Upper lobe of left lung (tissue), 6 donors: ENCODE data around the gene CLK4. TPM values are rescaled to one million over a fixed set of nuclear protein-coding genes. Genes with fewer than 3 reads are reported as not detected.

Source experiments
- ATAC-seq, 2 donors: fragments of 200-7000 bp; cut with Tn5 transposase; one replicate each; pipeline ENCODE4 v1.9.1; 2022; ENCODE audit warnings: mild to moderate bottlenecking in 2 of 2, moderate library complexity in 2 of 2; ENCODE audit not compliant: low FRiP score in 2 of 2
- DNase-seq, 2 donors: peaks; one replicate each; pipeline ENCODE4 v3.0.0-alpha.2; 2019 to 2020
- H3K27ac ChIP-seq, 4 donors: fragments of 200-600 bp; sonication (generic); one replicate each; pipeline ENCODE4 v1.5.1; 2016 to 2019
- H3K27me3 ChIP-seq, 4 donors: fragments of 200-600 bp; sonication (generic); one replicate each; pipeline ENCODE4 v1.5.1; 2017 to 2019
- H3K36me3 ChIP-seq, 4 donors: fragments of 200-600 bp; sonication (generic); one replicate each; pipeline ENCODE4 v1.5.1; 2016 to 2019
- H3K4me1 ChIP-seq, 4 donors: fragments of 200-600 bp; sonication (generic); one replicate each; pipeline ENCODE4 v1.5.1; 2018 to 2019
- H3K4me3 ChIP-seq, 4 donors: fragments of 200-600 bp; sonication (generic); one replicate each; pipeline ENCODE4 v1.5.1; 2017 to 2019; ENCODE audit warnings: mild to moderate bottlenecking in 2 of 4, moderate library complexity in 1 of 4
- H3K9me3 ChIP-seq, 4 donors: fragments of 200-600 bp; sonication (generic); one replicate each; pipeline ENCODE4 v1.5.1; 2018 to 2019
- EP300 ChIP-seq, 4 donors: sonication (generic); formaldehyde crosslinking; IDR thresholded peaks; one replicate each; pipeline ENCODE4 v1.5.1; 2017; ENCODE audit warnings: antibody characterized with exemption in 4 of 4, control low read depth in 2 of 4
- POLR2A ChIP-seq, 4 donors: fragments of 450-650 bp; IDR thresholded peaks; one replicate each; pipeline ENCODE4 v1.5.1; 2016 to 2017; ENCODE audit warnings: antibody characterized with exemption in 4 of 4, mild to moderate bottlenecking in 2 of 4
- POLR2AphosphoS5 ChIP-seq, 2 donors: sonication (generic); formaldehyde crosslinking; IDR thresholded peaks; one replicate each; pipeline ENCODE4 v1.5.1; 2017; ENCODE audit warnings: antibody characterized with exemption in 2 of 2
- WGBS, 2 donors: methylation state at CpG; one replicate each; pipeline ENCODE4 v1.1.5; 2017 to 2018; 5-methylcytosine and 5-hydroxymethylcytosine counted together
- total RNA-seq, 6 donors: library from RNA; depleted of rRNA in 4 of 6; stranded (reverse); fragments of >200 nt in 4 of 6; gene quantifications; one replicate each; pipeline versions ENCODE4 v1.1.0 to v1.2.1, GENCODE V29; 2016 to 2021
- TF ChIP-seq, protein P1 (sequence below), 6 experiments: fragments of 450-650 bp in 4 of 6; fragments of 200-600 bp in 2 of 6; sonication (generic) in 2 of 6; IDR thresholded peaks; one replicate each; pipeline ENCODE4 v1.5.1; 2016 to 2019; ENCODE audit warnings: antibody characterized with exemption in 6 of 6
- donor health status: DM: no; HTN: no; CAD: no; lungs with moderate emphysema.
- donor health status: DM: no; HTN: yes; CAD: no; lungs with severe emphysema.

The CLK4 gene
- 10 to 100 TPM; 28.8 to 81.7 (median 35.0) TPM for total RNA-seq

DNA sequence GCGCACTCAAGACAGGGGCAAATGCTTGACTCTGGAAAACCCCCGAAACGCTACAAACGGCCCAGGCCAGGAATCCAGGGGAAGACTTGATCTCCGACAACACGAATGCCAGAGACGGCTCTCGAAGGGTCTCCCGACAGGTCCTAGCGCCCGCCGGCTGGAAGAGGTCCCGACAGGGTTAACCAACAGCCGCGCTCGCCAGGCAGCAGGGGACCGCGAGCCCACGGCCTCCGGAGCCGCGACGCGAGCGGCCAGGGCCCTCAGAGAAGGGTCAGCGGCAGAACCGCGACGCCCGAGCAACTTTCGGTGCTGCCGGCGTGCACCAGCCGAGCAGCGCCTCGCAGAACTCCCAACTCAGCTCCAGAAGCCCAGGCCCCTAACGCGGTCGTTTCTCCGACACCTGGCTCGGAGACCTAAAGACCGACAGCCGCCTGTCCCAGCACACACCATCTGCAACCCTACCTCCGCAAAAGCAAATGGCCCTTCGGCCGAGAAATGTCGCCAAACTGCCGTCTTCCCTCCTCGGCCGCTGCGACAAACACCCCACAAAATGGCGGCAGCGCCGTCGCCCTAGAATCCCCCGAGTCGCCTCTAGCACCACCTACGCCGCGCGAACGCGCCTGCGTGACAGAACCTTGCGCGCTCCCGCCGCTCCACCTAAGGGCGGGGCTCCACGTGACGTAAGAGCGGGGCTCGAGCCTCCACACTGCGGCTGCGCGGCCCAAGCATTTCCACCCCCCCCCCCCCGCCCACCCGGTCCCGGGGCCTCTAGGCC lies at the start of gene CLK4:
CLK4 (minus strand) TSS at position 567 of the 775 bp plus-strand sequence. CDS start 3,634 bp downstream, outside the sequence.
- H3K4me3 ChIP-seq = peak within 1 kb of the TSS; percentile 45 to 74 (median 66)
- H3K9me3 ChIP-seq = peaks cover 0 to 2% (median 0%) of the 10 kb centered on the region in 4 donors
- no peaks in the 10 kb centered on the region for H3K27me3 ChIP-seq
- 0% methylated on average over 5 to 57 of the region's 79 CpGs for WGBS, 2 donors
- DNase-seq (peak; percentile 96 to 99), ATAC-seq (peak; percentile 98 to 99)
- peak within 1 kb of the TSS; percentile 94 to 99 (median 98) for H3K27ac ChIP-seq
- TF ChIP-seq, protein P1, sequence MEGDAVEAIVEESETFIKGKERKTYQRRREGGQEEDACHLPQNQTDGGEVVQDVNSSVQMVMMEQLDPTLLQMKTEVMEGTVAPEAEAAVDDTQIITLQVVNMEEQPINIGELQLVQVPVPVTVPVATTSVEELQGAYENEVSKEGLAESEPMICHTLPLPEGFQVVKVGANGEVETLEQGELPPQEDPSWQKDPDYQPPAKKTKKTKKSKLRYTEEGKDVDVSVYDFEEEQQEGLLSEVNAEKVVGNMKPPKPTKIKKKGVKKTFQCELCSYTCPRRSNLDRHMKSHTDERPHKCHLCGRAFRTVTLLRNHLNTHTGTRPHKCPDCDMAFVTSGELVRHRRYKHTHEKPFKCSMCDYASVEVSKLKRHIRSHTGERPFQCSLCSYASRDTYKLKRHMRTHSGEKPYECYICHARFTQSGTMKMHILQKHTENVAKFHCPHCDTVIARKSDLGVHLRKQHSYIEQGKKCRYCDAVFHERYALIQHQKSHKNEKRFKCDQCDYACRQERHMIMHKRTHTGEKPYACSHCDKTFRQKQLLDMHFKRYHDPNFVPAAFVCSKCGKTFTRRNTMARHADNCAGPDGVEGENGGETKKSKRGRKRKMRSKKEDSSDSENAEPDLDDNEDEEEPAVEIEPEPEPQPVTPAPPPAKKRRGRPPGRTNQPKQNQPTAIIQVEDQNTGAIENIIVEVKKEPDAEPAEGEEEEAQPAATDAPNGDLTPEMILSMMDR (IDR thresholded peaks at IDR 0.05) = peak in 1 of 6 experiments; percentile 12
- TF ChIP-seq POLR2A (IDR thresholded peaks at IDR 0.05) (peak in 3 of 4 donors; percentile 63 to 87 (median 85)), POLR2AphosphoS5 (IDR thresholded peaks at IDR 0.05) (peak; percentile 75 to 84), EP300 (IDR thresholded peaks at IDR 0.05) (no peak)
- H3K36me3 ChIP-seq = peaks cover 9 to 16% (median 12%) of the 10 kb centered on the region in 4 donors
- H3K4me1 ChIP-seq = peaks cover 24 to 34% (median 30%) of the 10 kb centered on the region in 4 donors

DNA sequence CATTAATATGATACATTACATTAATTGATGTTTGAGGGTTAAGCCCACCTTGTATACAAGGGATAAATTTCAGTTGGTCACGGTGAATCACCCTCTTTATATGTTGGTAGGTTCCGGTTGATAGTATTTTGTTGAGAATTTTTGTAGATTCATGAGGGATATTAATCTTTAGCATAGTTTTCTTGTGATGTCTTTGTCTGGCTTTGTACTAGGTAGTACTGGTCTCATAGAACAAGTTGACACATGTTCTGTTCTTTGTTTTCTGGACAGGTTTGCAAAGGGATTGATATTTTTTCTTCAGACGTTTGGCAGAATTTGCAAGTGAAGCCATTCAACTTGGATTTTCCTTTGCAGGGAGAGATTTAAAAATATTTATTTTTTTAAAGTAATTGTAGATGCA lies 49.1 kb upstream of the CLK4 start:
- TF ChIP-seq POLR2A (IDR thresholded peaks at IDR 0.05) = no peak
- Histone ChIP-seq H3K9me3 (no peaks in the 10 kb centered on the region), H3K27me3 (no peaks in the 10 kb centered on the region), H3K4me1 (no peaks in the 10 kb centered on the region), H3K27ac (no peak overlapping the region), H3K36me3 (no peaks in the 10 kb centered on the region), H3K4me3 (no peak overlapping the region)
- ATAC-seq = no peak
- WGBS, 2 donors = 81 to 87% methylated on average over 3 of the region's 3 CpGs
- no peak for DNase-seq

DNA sequence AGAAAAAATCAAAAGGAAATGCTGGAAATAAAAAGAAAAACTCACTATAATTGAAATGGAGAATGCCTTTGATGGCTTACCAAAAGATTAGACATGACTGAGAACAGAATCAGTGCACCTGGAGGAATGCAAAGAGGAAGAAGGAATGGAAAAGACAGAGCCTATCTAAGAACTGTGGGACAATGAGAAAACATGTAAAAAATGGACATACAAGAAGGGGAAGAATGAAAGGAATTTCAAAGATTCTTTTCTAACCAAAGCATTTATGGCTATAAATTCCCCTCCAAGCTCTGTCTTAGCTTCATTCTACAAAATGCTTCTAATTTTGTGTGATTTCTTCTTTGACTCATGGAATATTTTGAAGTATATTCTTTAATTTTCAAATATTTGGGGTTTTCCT lies 47.5 kb upstream of the CLK4 start:
- Histone ChIP-seq H3K4me1 (no peaks in the 10 kb centered on the region), H3K4me3 (no peak overlapping the region), H3K9me3 (no peaks in the 10 kb centered on the region), H3K27me3 (no peaks in the 10 kb centered on the region), H3K36me3 (no peaks in the 10 kb centered on the region), H3K27ac (no peak overlapping the region)
- no peak for DNase-seq
- TF ChIP-seq EP300 (IDR thresholded peaks at IDR 0.05) (no peak), POLR2A (IDR thresholded peaks at IDR 0.05) (no peak), POLR2AphosphoS5 (IDR thresholded peaks at IDR 0.05) (no peak)
- TF ChIP-seq, protein P1 (IDR thresholded peaks at IDR 0.05) = no peak
- no peak for ATAC-seq

DNA sequence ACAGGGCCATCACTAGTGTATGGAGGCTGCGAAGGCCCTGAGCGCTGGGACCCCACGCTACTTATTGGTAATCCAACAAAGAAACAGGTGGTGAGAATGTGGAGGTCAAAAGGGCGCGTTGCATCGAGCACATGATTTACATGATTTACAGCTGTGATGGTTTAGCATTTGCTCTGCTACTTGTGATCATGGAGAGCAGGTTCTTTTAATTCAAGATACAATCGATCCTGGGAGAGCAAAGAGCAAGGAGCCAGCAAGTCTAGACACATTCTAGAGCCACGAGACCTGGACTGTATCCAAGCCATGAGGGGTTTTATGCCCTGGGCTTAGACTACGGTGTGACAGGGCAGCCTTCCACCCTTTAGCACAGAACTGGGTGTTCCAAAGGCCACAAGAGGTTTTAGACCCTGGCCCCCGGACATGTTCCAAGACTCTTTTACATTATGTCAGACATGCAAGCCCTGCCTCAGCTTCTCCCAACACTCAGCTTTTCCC lies 47.0 kb upstream of the CLK4 start:
- no peaks in the 10 kb centered on the region for H3K4me1 ChIP-seq
- no peak overlapping the region for H3K4me3 ChIP-seq
- H3K9me3 ChIP-seq = no peaks in the 10 kb centered on the region
- ATAC-seq (no peak), DNase-seq (no peak)
- no peak overlapping the region for H3K27ac ChIP-seq
- H3K36me3 ChIP-seq = no peaks in the 10 kb centered on the region
- TF ChIP-seq POLR2A (IDR thresholded peaks at IDR 0.05) (no peak), POLR2AphosphoS5 (IDR thresholded peaks at IDR 0.05) (no peak), EP300 (IDR thresholded peaks at IDR 0.05) (no peak)
- TF ChIP-seq, protein P1 (IDR thresholded peaks at IDR 0.05) = no peak
- WGBS, 2 donors = 65 to 72% methylated on average over 10 of the region's 10 CpGs
- H3K27me3 ChIP-seq = no peaks in the 10 kb centered on the region

DNA sequence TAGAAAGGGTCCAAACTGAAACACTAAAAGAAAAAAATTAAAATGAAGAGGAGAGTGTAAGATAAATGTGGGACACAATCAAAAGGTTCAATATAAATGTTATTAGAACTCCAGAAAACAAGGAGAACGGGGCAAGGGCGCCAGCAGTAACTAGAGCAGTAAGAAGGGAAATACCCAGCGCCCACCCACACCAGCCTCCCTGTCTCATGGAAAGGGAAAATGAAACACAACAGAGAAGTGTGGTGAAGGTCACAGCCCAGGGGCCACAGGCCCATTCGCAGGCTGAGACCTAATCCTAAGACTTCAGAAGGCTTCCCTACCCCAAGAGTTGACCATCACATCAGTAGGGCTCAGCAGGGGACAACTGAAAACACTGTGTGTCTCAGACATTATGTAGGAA lies 45.8 kb upstream of the CLK4 start:
- H3K4me3 ChIP-seq = no peak overlapping the region
- TF ChIP-seq EP300 (IDR thresholded peaks at IDR 0.05) = no peak
- no peak for TF ChIP-seq POLR2A (IDR thresholded peaks at IDR 0.05)
- TF ChIP-seq, protein P1 (IDR thresholded peaks at IDR 0.05) = no peak
- TF ChIP-seq POLR2AphosphoS5 (IDR thresholded peaks at IDR 0.05) = no peak
- no peak for ATAC-seq
- H3K36me3 ChIP-seq = no peaks in the 10 kb centered on the region
- no peaks in the 10 kb centered on the region for H3K27me3 ChIP-seq
- H3K4me1 ChIP-seq = no peaks in the 10 kb centered on the region
- 83 to 84% methylated on average over 4 of the region's 4 CpGs for WGBS, 2 donors
- H3K27ac ChIP-seq = no peak overlapping the region
- no peak for DNase-seq
- no peaks in the 10 kb centered on the region for H3K9me3 ChIP-seq
